Frontal cortex (tissue), 4 donors: ENCODE results near the gene SPPL2C. TPM values are rescaled to one million over a fixed set of nuclear protein-coding genes. Genes with fewer than 3 reads are reported as not detected.

ENCODE experiments used
- DNase-seq, 2 donors: peaks; one replicate each; pipeline ENCODE4 v3.0.0; 2012; ENCODE audit warnings: low spot score in 2 of 2
- FAIRE-seq: peaks from 2 replicates; lab custom pipeline; 2012; peaks lifted over from hg19 to GRCh38; lab: Jason Lieb, UNC
- total RNA-seq: library from RNA; depleted of rRNA; stranded (reverse); fragments of >200 nt; gene quantifications from one replicate; pipeline ENCODE4 v1.2.3, GENCODE V29; 2014
- donor health status: control.
- donor health status: control.
- donor health status: control.

The SPPL2C gene
- total RNA-seq, 1 donor from 2014 or later, result not detected

GRCh38 chr17:45826919-45827588, 17.6 kb upstream of the SPPL2C start:
- no peak for DNase-seq
- no peak for FAIRE-seq

DNA sequence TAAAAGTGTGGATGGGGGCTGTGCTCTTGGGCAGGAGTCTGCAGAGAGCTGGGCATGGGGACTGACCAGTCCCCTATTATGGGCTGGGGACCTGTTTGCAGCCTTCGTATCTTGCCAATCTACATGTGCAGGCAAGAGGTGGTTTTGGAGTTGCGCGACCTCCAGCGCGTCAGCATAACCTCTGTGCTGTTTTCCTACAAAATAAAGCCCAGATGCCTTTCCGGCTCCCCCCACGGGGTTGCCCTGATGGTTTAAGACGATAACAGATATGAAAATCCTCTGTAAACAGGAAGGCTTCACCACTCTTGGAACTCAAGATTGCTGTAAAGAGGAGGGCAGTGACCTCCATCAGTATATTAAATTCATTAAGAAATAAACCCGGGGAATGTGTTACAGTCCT, 16.5 kb upstream of the SPPL2C start:
- no peak for FAIRE-seq
- no peak for DNase-seq

DNA sequence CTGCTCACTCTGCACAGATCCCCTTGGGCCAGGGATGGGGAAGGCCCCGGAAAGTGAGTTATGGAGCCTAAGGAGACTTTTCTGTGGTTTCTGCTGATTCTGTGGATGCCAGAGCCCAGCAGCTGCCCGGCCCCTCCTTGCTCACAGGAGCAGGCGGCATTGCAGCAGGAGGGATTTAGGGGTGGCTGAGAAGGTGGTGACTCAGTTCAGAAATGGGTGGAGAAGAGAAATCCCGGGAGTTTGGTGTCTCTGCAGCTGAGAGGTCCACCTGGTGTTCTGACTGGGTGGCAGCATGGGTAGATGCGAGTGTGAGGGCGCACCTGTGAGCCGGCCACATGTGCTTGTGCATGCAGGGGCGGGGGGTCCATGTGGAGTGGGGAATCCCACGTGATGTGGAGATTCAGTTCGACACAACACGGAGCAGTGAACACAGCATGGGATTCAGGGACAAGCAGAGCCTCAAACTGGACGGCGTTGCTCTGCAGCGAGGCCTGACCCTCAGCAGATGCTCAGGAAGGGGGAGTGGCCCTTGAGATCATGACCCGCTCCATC, 16.0 kb upstream of the SPPL2C start:
- FAIRE-seq (no peak), DNase-seq (peak in 1 of 2 donors; percentile 45)

DNA sequence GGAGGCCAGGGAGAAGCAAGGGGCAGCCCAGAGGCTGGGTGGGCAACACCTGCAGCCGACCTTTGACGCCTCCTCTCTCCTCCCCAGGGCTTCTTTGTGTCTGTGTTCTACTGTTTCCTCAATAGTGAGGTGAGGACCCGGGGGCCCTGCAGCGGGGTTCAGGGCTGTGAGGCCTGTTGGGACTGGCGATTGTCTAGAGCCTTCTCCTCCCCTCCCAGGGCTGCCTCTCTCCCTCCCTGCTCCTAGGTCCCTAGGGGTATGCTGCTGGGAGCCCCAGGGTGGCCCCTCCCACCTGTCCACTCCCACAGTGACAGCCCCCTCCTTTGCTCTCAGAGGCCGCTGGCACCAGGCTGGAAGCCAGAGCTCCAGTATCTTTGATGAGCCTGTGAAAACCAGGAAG, 10.8 kb upstream of the SPPL2C start:
- no peak for FAIRE-seq
- DNase-seq, result no peak

DNA sequence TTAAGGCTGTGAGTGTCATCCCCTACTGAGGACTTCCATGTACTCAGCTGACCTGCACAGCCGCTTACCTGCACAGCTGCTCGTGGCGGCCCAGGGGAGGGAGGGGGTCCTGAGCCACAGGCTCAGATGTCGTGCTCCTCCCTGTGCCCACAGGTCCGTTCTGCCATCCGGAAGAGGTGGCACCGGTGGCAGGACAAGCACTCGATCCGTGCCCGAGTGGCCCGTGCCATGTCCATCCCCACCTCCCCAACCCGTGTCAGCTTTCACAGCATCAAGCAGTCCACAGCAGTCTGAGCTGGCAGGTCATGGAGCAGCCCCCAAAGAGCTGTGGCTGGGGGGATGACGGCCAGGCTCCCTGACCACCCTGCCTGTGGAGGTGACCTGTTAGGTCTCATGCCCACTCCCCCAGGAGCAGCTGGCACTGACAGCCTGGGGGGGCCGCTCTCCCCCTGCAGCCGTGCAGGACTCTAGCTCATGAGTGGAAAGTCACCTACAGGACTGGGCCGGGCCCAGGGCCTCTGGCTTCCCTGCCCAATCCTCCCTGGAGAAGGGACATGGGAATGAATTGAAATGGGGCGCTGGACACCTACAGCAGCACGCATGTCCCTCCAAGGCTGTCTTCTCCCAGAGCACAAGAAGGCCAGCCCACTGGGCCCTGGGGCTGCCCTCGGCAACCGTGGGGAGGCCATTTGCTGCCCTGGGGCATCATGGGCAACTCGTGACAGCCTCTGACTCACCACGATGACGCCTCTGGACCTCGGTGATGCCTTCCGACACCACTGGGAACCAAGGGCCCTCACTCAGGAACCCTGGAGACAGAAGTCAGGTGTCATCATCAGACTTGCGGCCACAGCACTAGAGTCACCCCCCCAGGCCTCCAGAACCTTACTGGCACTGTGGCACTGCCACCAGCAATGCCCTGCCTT, 9.9 kb upstream of the SPPL2C start:
- FAIRE-seq, result no peak

GRCh38 chr17:45835481-45835880, 9.2 kb upstream of the SPPL2C start:
- no peak for DNase-seq
- no peak for FAIRE-seq

More for the DNA sequence above, 9.9 kb upstream of the SPPL2C start:
- no peak for DNase-seq

GRCh38 chr17:45836047-45837044, 8.3 kb upstream of the SPPL2C start:
- FAIRE-seq (no peak), DNase-seq (no peak)

- DNase-seq (no peak), FAIRE-seq (no peak)
Measured at GRCh38 chr17:45837187-45837586, 7.5 kb upstream of the SPPL2C start.

DNA sequence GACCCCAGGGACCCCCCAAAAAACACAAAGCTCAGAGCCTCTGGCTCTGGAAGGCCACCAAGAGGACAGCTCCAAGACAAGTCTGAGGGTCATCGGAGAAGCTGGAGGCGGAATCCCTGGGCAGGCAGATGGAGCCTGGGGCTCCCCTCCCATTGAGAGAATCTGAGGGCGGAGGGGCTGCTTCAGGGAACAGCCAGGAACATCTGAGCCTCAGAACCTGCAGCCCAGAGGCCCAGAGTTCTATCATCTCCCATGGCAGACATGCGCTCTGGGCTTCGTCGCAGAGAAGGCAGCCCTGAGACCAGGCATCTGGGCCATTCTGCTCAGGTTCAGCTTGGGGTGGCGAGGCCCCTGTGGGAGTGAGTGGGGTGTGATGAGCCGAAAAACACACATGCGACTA, 7.1 kb upstream of the SPPL2C start:
- no peak for DNase-seq
- no peak for FAIRE-seq

DNA sequence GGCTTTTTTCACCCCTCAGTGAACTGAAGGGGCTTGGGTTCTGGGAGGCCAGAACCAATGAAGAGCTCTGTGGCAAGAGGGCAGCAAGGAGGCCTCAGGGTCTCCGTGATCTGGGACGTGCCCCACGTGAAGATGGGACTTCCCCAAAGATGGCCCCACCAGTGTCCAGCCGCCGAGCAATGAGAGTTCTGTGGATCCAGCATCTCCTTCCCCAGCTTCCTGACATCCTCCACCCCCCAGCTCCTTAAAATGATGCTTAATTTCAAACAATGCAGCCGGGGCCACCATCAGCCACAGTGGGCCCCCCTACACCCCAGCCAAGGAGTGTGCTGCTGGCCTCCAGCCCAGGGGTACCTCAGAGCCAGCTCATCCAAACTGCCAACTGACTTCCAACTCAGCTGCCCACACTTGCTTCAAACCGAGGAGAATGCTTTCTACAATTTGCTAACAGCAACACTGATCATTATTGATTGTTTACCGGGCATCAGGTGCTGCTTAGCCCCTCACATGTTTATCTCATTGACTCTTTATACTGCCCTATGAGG, 5.9 kb upstream of the SPPL2C start:
- DNase-seq, result no peak
- FAIRE-seq, result no peak

DNA sequence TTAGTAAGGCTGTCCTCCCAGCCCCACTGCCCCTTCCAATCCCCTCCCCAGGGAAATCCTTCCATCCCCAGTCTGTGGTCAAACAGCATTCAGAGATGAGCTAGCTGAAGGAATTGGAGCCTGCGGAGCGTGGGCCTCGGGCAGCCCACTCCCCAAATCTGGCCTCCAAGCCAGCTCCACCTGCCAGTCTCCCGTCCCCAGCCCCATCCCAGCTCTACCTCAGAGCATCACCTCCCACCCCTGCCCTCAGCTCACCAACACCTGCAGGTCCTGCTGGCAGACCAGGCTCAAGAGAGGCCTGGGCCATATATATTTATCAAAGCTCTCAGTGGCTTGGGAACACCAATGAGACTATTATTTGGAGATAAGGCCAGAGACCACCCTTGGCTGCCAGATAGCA, 5.2 kb upstream of the SPPL2C start:
- no peak for DNase-seq
- FAIRE-seq, result no peak

GRCh38 chr17:45841186-45841585, 3.5 kb upstream of the SPPL2C start:
- FAIRE-seq, result no peak
- DNase-seq, result no peak

DNA sequence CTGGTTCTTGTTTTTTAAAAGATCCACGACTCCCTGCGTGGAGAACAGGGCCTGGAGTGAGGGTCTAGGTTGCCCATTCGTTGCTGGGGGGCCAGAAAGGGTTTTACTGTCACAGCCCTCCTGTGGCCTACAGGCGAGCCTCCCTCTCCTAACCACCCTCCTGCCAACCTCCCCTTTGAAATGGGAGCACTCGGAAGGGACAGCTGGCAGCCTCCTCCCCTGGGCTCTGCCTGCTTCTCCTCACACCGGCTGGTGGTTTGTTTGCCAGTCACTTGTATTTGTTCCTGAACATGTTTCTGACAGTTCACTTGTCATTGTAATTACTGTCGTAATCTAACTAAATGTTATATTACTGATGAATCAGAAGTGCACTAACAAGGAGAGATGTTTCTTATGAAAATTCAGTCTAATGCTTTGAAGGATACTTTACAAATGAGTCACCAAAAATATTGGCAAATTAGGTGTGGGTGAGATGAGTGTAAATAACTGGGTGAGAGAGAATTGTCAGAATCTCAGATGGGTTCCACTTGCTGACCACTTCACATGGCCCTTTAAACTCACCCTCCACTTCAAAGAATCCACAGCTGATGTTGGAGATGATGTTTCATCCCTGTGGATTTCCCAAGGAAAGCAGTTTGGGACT, 2.7 kb upstream of the SPPL2C start:
- no peak for FAIRE-seq
- no peak for DNase-seq

GRCh38 chr17:45843722-45844121, 959 bp upstream of the SPPL2C start:
- no peak for DNase-seq
- FAIRE-seq, result no peak

- no peak for FAIRE-seq
- no peak for DNase-seq
Measured at GRCh38 chr17:45845376-45846185, 900 bp downstream of the SPPL2C start.

GRCh38 chr17:45846223-45846622, 1.5 kb downstream of the SPPL2C start:
- DNase-seq, result no peak
- no peak for FAIRE-seq

DNA sequence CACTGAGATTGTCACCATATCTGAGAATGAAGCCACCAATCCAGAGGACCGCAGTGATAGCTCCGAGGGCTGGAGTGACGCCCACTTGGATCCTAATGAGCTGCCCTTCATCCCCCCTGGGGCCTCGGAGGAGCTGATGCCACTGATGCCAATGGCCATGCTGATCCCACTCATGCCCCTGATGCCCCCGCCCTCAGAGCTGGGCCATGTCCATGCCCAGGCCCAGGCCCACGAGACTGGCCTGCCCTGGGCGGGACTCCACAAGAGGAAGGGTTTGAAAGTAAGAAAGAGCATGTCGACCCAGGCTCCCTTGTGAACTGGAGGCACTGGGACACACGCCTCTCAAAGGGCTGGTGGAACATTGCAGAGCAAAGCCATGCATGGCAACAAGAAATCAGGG, 2.0 kb downstream of the SPPL2C start:
- FAIRE-seq (no peak), DNase-seq (peak in 1 of 2 donors; percentile 12)

DNA sequence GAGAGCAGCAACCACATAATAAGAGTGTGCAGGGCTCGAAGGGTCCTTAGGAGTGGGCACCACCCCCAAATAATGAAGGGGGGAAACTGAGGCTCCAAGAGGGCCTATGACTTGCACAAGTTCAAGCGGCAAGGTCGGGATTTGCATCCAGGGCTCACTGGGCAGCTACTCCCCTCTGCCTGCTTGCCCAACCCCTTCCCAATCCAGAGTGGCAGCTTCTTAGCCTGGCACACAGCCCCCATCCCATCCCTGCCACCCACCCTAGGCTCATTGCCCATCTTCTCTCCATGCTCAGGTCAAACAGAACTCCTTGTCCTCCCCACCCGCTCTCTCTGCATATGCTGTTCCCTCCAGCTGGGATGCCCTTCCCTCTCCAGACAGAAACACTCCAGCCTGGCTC, 2.4 kb downstream of the SPPL2C start:
- FAIRE-seq (no peak), DNase-seq (peak in 1 of 2 donors; percentile 12)
